Trophoblast cell (in vitro differentiated cells and primary cell): ENCODE results near the gene ONECUT2.
A peak's percentile ranks its signal among the peaks of the same experiment; 100 is the strongest.

Source experiments
- DNase-seq, 2 donors: peaks; one replicate each; pipeline ENCODE4 v3.0.0-alpha.2; 2016
- H2AFZ ChIP-seq: 2 replicates; pipeline ENCODE4 v1.6.1; 2013; ENCODE audit warnings: low read length, moderate library complexity, mild to moderate bottlenecking; ENCODE audit not compliant: insufficient read depth, poor library complexity
- H2AK5ac ChIP-seq: 2 replicates; pipeline ENCODE4 v1.6.1; 2013; ENCODE audit warnings: mild to moderate bottlenecking, low read length
- H2BK120ac ChIP-seq: 2 replicates; pipeline ENCODE4 v1.6.1; 2013; ENCODE audit warnings: low read length, mild to moderate bottlenecking, moderate library complexity; ENCODE audit not compliant: insufficient read depth, poor library complexity
- H2BK12ac ChIP-seq: 2 replicates; pipeline ENCODE4 v1.6.1; 2013; ENCODE audit warnings: mild to moderate bottlenecking, low read length, moderate library complexity
- H2BK5ac ChIP-seq: 2 replicates; pipeline ENCODE4 v1.6.1; 2013; ENCODE audit warnings: low read length, low read depth, moderate library complexity, mild to moderate bottlenecking; ENCODE audit not compliant: poor library complexity
- H3K14ac ChIP-seq: 2 replicates; pipeline ENCODE4 v1.6.1; 2013; ENCODE audit warnings: mild to moderate bottlenecking, low read length
- H3K18ac ChIP-seq: 2 replicates; pipeline ENCODE4 v1.6.1; 2013; ENCODE audit warnings: mild to moderate bottlenecking, low read length
- H3K23ac ChIP-seq: 2 replicates; pipeline ENCODE4 v1.6.1; 2013; ENCODE audit warnings: low read length
- H3K27ac ChIP-seq: 2 replicates; pipeline ENCODE4 v1.5.1; 2013; ENCODE audit warnings: low read depth, mild to moderate bottlenecking, inconsistent platforms, low read length, moderate library complexity
- H3K27me3 ChIP-seq: 2 replicates; pipeline ENCODE4 v1.6.1; 2013; ENCODE audit warnings: inconsistent platforms, mild to moderate bottlenecking, low read length, moderate library complexity; ENCODE audit not compliant: insufficient read depth
- H3K36me3 ChIP-seq, 2 experiments: 1 replicate in 1 of 2; 2 replicates in 1 of 2; pipeline ENCODE4 v1.6.1; 2013; ENCODE audit warnings: low read length in 2 of 2, mild to moderate bottlenecking in 2 of 2, moderate library complexity in 1 of 2; ENCODE audit not compliant: insufficient read depth in 2 of 2, control insufficient read depth in 1 of 2
- H3K4ac ChIP-seq: 2 replicates; pipeline ENCODE4 v1.6.1; 2013; ENCODE audit warnings: low read depth, mild to moderate bottlenecking, low read length, moderate library complexity
- H3K4me1 ChIP-seq, 2 experiments: 1 replicate in 1 of 2; 2 replicates in 1 of 2; pipeline ENCODE4 v1.6.1; 2013; ENCODE audit warnings: low read length in 2 of 2, mild to moderate bottlenecking in 2 of 2, moderate library complexity in 1 of 2; ENCODE audit not compliant: insufficient read depth in 2 of 2, control insufficient read depth in 1 of 2
- H3K4me2 ChIP-seq: 2 replicates; pipeline ENCODE4 v1.6.1; 2013; ENCODE audit warnings: inconsistent platforms, mild to moderate bottlenecking, low read length, moderate library complexity
- H3K4me3 ChIP-seq: 2 replicates; pipeline ENCODE4 v1.5.1; 2013; ENCODE audit warnings: mild to moderate bottlenecking, low read depth, low read length, inconsistent platforms
- H3K79me1 ChIP-seq: one replicate; pipeline ENCODE4 v1.6.1; 2013; ENCODE audit warnings: low read length
- H3K79me2 ChIP-seq: 2 replicates; pipeline ENCODE4 v1.6.1; 2013; ENCODE audit warnings: low read length, mild to moderate bottlenecking; ENCODE audit not compliant: control insufficient read depth, insufficient read depth, poor library complexity
- H3K9ac ChIP-seq: 2 replicates; pipeline ENCODE4 v1.6.1; 2013; ENCODE audit warnings: mild to moderate bottlenecking, low read length
- H3K9me3 ChIP-seq: 2 replicates; pipeline ENCODE4 v1.6.1; 2013; ENCODE audit warnings: low read depth, mild to moderate bottlenecking, control low read depth, inconsistent platforms, low read length; ENCODE audit not compliant: insufficient read depth
- H4K12ac ChIP-seq: 2 replicates; pipeline ENCODE4 v1.6.1; 2013; ENCODE audit warnings: low read depth, mild to moderate bottlenecking, low read length, moderate library complexity
- H4K8ac ChIP-seq: 2 replicates; pipeline ENCODE4 v1.6.1; 2013; ENCODE audit warnings: low read depth, mild to moderate bottlenecking, low read length, moderate library complexity
- H4K91ac ChIP-seq: one replicate; pipeline ENCODE4 v1.6.1; 2013; ENCODE audit warnings: low read depth, mild to moderate bottlenecking, low read length, moderate library complexity
- WGBS: extraction: QIAGEN DNeasy Blood & Tissue Kit; methylation state at CpG from one replicate; pipeline ENCODE4 v1.1.7; 2013; ENCODE audit warnings: missing lambda C conversion rate; ENCODE audit not compliant: insufficient read length, insufficient coverage; ENCODE audit errors: extremely low coverage; 5-methylcytosine and 5-hydroxymethylcytosine counted together

ONECUT2 gene

GRCh38 chr18:57440331-57441070 is 5.3 kb downstream of the ONECUT2 start:
- no peaks in the 10 kb centered on the region for H3K36me3 ChIP-seq
- H3K27me3 ChIP-seq: peaks cover 73% of the 10 kb centered on the region
- H3K4ac ChIP-seq: no peak overlapping the region
- H3K9me3 ChIP-seq: peaks cover 21% of the 10 kb centered on the region
- no peak overlapping the region for H3K14ac ChIP-seq
- H2BK12ac ChIP-seq: no peak overlapping the region
- H2BK120ac ChIP-seq: no peak overlapping the region
- peaks cover 8 to 23% of the 10 kb centered on the region in 2 experiments for H3K4me1 ChIP-seq
- no peaks in the 10 kb centered on the region for H3K79me1 ChIP-seq
- H2BK5ac ChIP-seq: no peak overlapping the region
- no peak overlapping the region for H4K8ac ChIP-seq
- no peak overlapping the region for H2AFZ ChIP-seq
- H3K79me2 ChIP-seq: no peaks in the 10 kb centered on the region
- no peak overlapping the region for H2AK5ac ChIP-seq
- H3K18ac ChIP-seq: no peak overlapping the region
- DNase-seq: no peak
- WGBS: no CpG with 5 or more reads among the region's 60 CpGs
- peak overlapping the region; percentile 24 for H3K4me2 ChIP-seq
- no peak overlapping the region for H3K4me3 ChIP-seq
- H4K91ac ChIP-seq: no peak overlapping the region
- no peak overlapping the region for H4K12ac ChIP-seq
- no peak overlapping the region for H3K23ac ChIP-seq
- H3K27ac ChIP-seq: no peak overlapping the region
- H3K9ac ChIP-seq: no peak overlapping the region

GRCh38 chr18:57441071-57441794 is 6.1 kb downstream of the ONECUT2 start:
- H4K8ac ChIP-seq: no peak overlapping the region
- H2AK5ac ChIP-seq: no peak overlapping the region
- no peak overlapping the region for H3K27ac ChIP-seq
- peaks cover 19% of the 10 kb centered on the region for H3K9me3 ChIP-seq
- no peaks in the 10 kb centered on the region for H3K79me1 ChIP-seq
- no peak overlapping the region for H3K14ac ChIP-seq
- H2BK12ac ChIP-seq: no peak overlapping the region
- no peak overlapping the region for H4K91ac ChIP-seq
- H3K4ac ChIP-seq: no peak overlapping the region
- H3K23ac ChIP-seq: no peak overlapping the region
- no peak overlapping the region for H2BK5ac ChIP-seq
- H2BK120ac ChIP-seq: no peak overlapping the region
- H3K9ac ChIP-seq: no peak overlapping the region
- no peaks in the 10 kb centered on the region for H3K79me2 ChIP-seq
- no CpG with 5 or more reads among the region's 54 CpGs for WGBS
- no peak overlapping the region for H3K18ac ChIP-seq
- no peak overlapping the region for H4K12ac ChIP-seq
- H3K27me3 ChIP-seq: peaks cover 68% of the 10 kb centered on the region
- H3K4me1 ChIP-seq: peaks cover 5 to 18% of the 10 kb centered on the region in 2 experiments
- peak overlapping the region; percentile 24 for H3K4me2 ChIP-seq
- H3K36me3 ChIP-seq: no peaks in the 10 kb centered on the region
- H2AFZ ChIP-seq: no peak overlapping the region
- no peak overlapping the region for H3K4me3 ChIP-seq
- DNase-seq: no peak

GRCh38 chr18:57443247-57443646 is 8.1 kb downstream of the ONECUT2 start:
- Histone ChIP-seq H3K9ac (no peak overlapping the region), H4K8ac (no peak overlapping the region), H3K27me3 (peaks cover 48% of the 10 kb centered on the region), H2AK5ac (no peak overlapping the region), H2BK120ac (no peak overlapping the region), H2BK12ac (no peak overlapping the region), H3K4me2 (no peak overlapping the region), H3K9me3 (peaks cover 13% of the 10 kb centered on the region), H3K79me2 (no peaks in the 10 kb centered on the region), H3K23ac (no peak overlapping the region), H3K4me1 (peaks cover 2 to 9% of the 10 kb centered on the region in 2 experiments), H3K4me3 (no peak overlapping the region), H3K14ac (no peak overlapping the region), H4K91ac (no peak overlapping the region), H3K27ac (no peak overlapping the region), H3K18ac (no peak overlapping the region), H2BK5ac (no peak overlapping the region), H2AFZ (no peak overlapping the region), H3K79me1 (no peaks in the 10 kb centered on the region), H3K36me3 (no peaks in the 10 kb centered on the region), H4K12ac (no peak overlapping the region), H3K4ac (no peak overlapping the region)
- no CpG with 5 or more reads among the region's 1 CpG for WGBS
- DNase-seq: no peak

GRCh38 chr18:57443702-57444101 is 8.5 kb downstream of the ONECUT2 start:
- H4K8ac ChIP-seq: no peak overlapping the region

More at GRCh38 chr18:57443702-57444101, 8.5 kb downstream of the ONECUT2 start:
- H3K9ac ChIP-seq: no peak overlapping the region
- no peak overlapping the region for H2AK5ac ChIP-seq
- no peaks in the 10 kb centered on the region for H3K79me1 ChIP-seq
- no peak overlapping the region for H4K91ac ChIP-seq
- no peak overlapping the region for H3K14ac ChIP-seq
- H3K23ac ChIP-seq: no peak overlapping the region
- H3K4me1 ChIP-seq: peaks cover 0 to 7% of the 10 kb centered on the region in 2 experiments
- H3K4me3 ChIP-seq: no peak overlapping the region
- H3K79me2 ChIP-seq: no peaks in the 10 kb centered on the region
- no peak overlapping the region for H2BK12ac ChIP-seq
- H4K12ac ChIP-seq: no peak overlapping the region
- no peak overlapping the region for H2BK5ac ChIP-seq
- peaks cover 44% of the 10 kb centered on the region for H3K27me3 ChIP-seq
- no peak overlapping the region for H3K4ac ChIP-seq
- peaks cover 13% of the 10 kb centered on the region for H3K9me3 ChIP-seq
- H3K18ac ChIP-seq: no peak overlapping the region
- H3K4me2 ChIP-seq: no peak overlapping the region
- no peak overlapping the region for H2BK120ac ChIP-seq
- DNase-seq: no peak
- no peaks in the 10 kb centered on the region for H3K36me3 ChIP-seq
- H2AFZ ChIP-seq: no peak overlapping the region
- no peak overlapping the region for H3K27ac ChIP-seq
- WGBS: no CpG with 5 or more reads among the region's 3 CpGs
